H1 (cell line): ENCODE results near the gene SEMA4D. TPM values are rescaled to one million over a fixed set of nuclear protein-coding genes. Genes with fewer than 3 reads are reported as not detected.

Experiments used
- CTCF ChIA-PET: fragments of 300-600 bp; sonication (Branson Sonifier 250); formaldehyde crosslinking; loops from one replicate; lab custom pipeline; 2021; ENCODE audit not compliant: partially characterized antibody; lab: Charles Lee
- POLR2A ChIA-PET: fragments of 300-600 bp; sonication (Branson Sonifier 250); formaldehyde crosslinking; loops from one replicate; lab custom pipeline; 2021; ENCODE audit warnings: inconsistent platforms; ENCODE audit not compliant: partially characterized antibody; lab: Charles Lee
- DNase-seq, 2 experiments: peaks; one replicate each; pipeline versions ENCODE4 v3.0.0 to v3.0.0-alpha.2; 2010 to 2022; ENCODE audit warnings: low spot score in 2 of 2, low read depth in 1 of 2, mixed read lengths in 1 of 2
- FAIRE-seq: peaks from 2 replicates; lab custom pipeline; 2011; peaks lifted over from hg19 to GRCh38; lab: Jason Lieb, UNC
- H2AFZ ChIP-seq: 2 replicates; pipeline ENCODE4 v1.8.1; 2012; ENCODE audit warnings: low read length, inconsistent platforms
- H2AK5ac ChIP-seq: 2 replicates; pipeline ENCODE4 v1.6.1; 2013; ENCODE audit warnings: low read depth, low read length
- H2BK120ac ChIP-seq: replicated peaks from 2 replicates; pipeline ENCODE3; 2013; ENCODE audit warnings: low read depth, low read length, inconsistent platforms
- H2BK12ac ChIP-seq: 2 replicates; pipeline ENCODE4 v1.6.1; 2013; ENCODE audit warnings: low read depth, low read length
- H2BK15ac ChIP-seq: 2 replicates; pipeline ENCODE4 v1.6.1; 2013; ENCODE audit warnings: low read length
- H2BK20ac ChIP-seq: 2 replicates; pipeline ENCODE4 v1.6.1; 2013; ENCODE audit warnings: low read length
- H2BK5ac ChIP-seq: 2 replicates; pipeline ENCODE4 v1.6.1; 2013; ENCODE audit warnings: low read depth, low read length
- H3K14ac ChIP-seq: 2 replicates; pipeline ENCODE4 v1.6.1; 2013; ENCODE audit warnings: inconsistent platforms; ENCODE audit not compliant: insufficient read length
- H3K18ac ChIP-seq: 2 replicates; pipeline ENCODE4 v1.6.1; 2013; ENCODE audit warnings: low read length; ENCODE audit errors: extremely low read depth
- H3K23ac ChIP-seq: 2 replicates; pipeline ENCODE4 v1.6.1; 2013; ENCODE audit warnings: inconsistent platforms; ENCODE audit not compliant: insufficient read length
- H3K23me2 ChIP-seq: 2 replicates; pipeline ENCODE4 v1.6.1; 2013; ENCODE audit warnings: low read depth, low read length
- H3K27ac ChIP-seq: 2 replicates; pipeline ENCODE4 v1.6.1; 2011; ENCODE audit warnings: low read depth, low read length, inconsistent platforms
- H3K27me3 ChIP-seq, 4 experiments: replicated peaks in 1 of 4; 1 replicate in 1 of 4; 2 replicates in 3 of 4; pipeline versions ENCODE4 v1.6.1 to v1.8.1; 2011 to 2013; ENCODE audit warnings: low read length in 3 of 4, mild to moderate bottlenecking in 3 of 4, inconsistent platforms in 2 of 4, mixed read lengths in 2 of 4, moderate library complexity in 1 of 4; ENCODE audit not compliant: control insufficient read depth in 3 of 4, insufficient read depth in 3 of 4; ENCODE audit errors: extremely low read depth in 1 of 4
- H3K36me3 ChIP-seq, 4 experiments: 2 replicates each; pipeline versions ENCODE4 v1.6.1 to v1.8.1; 2011 to 2013; ENCODE audit warnings: mild to moderate bottlenecking in 4 of 4, low read length in 3 of 4, moderate library complexity in 2 of 4, control low read depth in 1 of 4, inconsistent platforms in 1 of 4; ENCODE audit not compliant: insufficient read depth in 4 of 4, control insufficient read depth in 2 of 4
- H3K4ac ChIP-seq: replicated peaks from 2 replicates; pipeline ENCODE3; 2013; ENCODE audit warnings: low read length, low read depth, mixed read lengths, inconsistent platforms; ENCODE audit not compliant: insufficient read length
- H3K4me1 ChIP-seq, 4 experiments: replicated peaks in 1 of 4; 1 replicate in 1 of 4; 2 replicates in 3 of 4; pipeline versions ENCODE4 v1.6.1 to v1.8.1; 2011 to 2013; ENCODE audit warnings: low read length in 3 of 4, inconsistent platforms in 2 of 4, mixed read lengths in 1 of 4; ENCODE audit not compliant: insufficient read depth in 4 of 4, control insufficient read depth in 3 of 4
- H3K4me2 ChIP-seq, 2 experiments: 2 replicates each; pipeline versions ENCODE4 v1.6.1 to v1.8.1; 2011 to 2013; ENCODE audit warnings: low read depth in 2 of 2, low read length in 2 of 2, control low read depth in 1 of 2, inconsistent platforms in 1 of 2, mild to moderate bottlenecking in 1 of 2; ENCODE audit not compliant: insufficient read depth in 1 of 2
- H3K4me3 ChIP-seq, 4 experiments: fragments of 200-600, 300-600 bp in 1 of 4; sonication (generic), shearing (Covaris generic), sonication (Bioruptor Twin) in 1 of 4; 2 replicates each; pipeline versions ENCODE4 v1.5.1 to v1.8.1; 2011 to 2016; ENCODE audit warnings: low read length in 4 of 4, low read depth in 3 of 4, control low read depth in 2 of 4, inconsistent platforms in 2 of 4, mild to moderate bottlenecking in 2 of 4, mixed read lengths in 1 of 4, moderate library complexity in 1 of 4; ENCODE audit not compliant: insufficient read depth in 2 of 4; ENCODE audit errors: extremely low read depth in 1 of 4
- H3K56ac ChIP-seq: replicated peaks from 2 replicates; pipeline ENCODE3; 2013; ENCODE audit warnings: low read depth, mild to moderate bottlenecking, mixed read lengths, low read length, inconsistent platforms; ENCODE audit not compliant: insufficient read length
- H3K79me1 ChIP-seq: 2 replicates; pipeline ENCODE4 v1.6.1; 2013; ENCODE audit warnings: low read depth, low read length, control low read depth
- H3K79me2 ChIP-seq, 2 experiments: 2 replicates each; pipeline versions ENCODE4 v1.6.1 to v1.8.1; 2012 to 2013; ENCODE audit warnings: low read length in 2 of 2, mild to moderate bottlenecking in 2 of 2, inconsistent platforms in 1 of 2; ENCODE audit not compliant: insufficient read depth in 2 of 2, control insufficient read depth in 1 of 2
- H3K9ac ChIP-seq, 4 experiments: replicated peaks in 1 of 4; 1 replicate in 1 of 4; 2 replicates in 3 of 4; pipeline versions ENCODE4 v1.6.1 to v1.8.1; 2011 to 2013; ENCODE audit warnings: low read depth in 3 of 4, low read length in 3 of 4, control low read depth in 2 of 4, mild to moderate bottlenecking in 2 of 4, moderate library complexity in 2 of 4, inconsistent platforms in 1 of 4; ENCODE audit errors: extremely low read depth in 1 of 4
- H3K9me3 ChIP-seq, 2 experiments: 2 replicates each; pipeline versions ENCODE4 v1.6.1 to v1.8.1; 2012 to 2013; ENCODE audit warnings: mild to moderate bottlenecking in 2 of 2, moderate library complexity in 2 of 2, control low read depth in 1 of 2, inconsistent platforms in 1 of 2, low read depth in 1 of 2, low read length in 1 of 2, mixed read lengths in 1 of 2; ENCODE audit not compliant: insufficient read depth in 2 of 2
- H4K20me1 ChIP-seq, 2 experiments: replicated peaks in 1 of 2; 2 replicates each; pipeline versions ENCODE3 to v1.8.1; 2011 to 2013; ENCODE audit warnings: inconsistent platforms in 2 of 2, low read length in 2 of 2, mild to moderate bottlenecking in 1 of 2; ENCODE audit not compliant: insufficient read depth in 2 of 2, control insufficient read depth in 1 of 2
- H4K5ac ChIP-seq: 2 replicates; pipeline ENCODE4 v1.6.1; 2013; ENCODE audit warnings: low read length, low read depth, mixed read lengths, inconsistent platforms; ENCODE audit not compliant: insufficient read length
- H4K8ac ChIP-seq: 2 replicates; pipeline ENCODE4 v1.8.0; 2013; ENCODE audit warnings: mild to moderate bottlenecking, moderate library complexity, low read length, inconsistent platforms; ENCODE audit not compliant: insufficient read depth; ENCODE audit errors: extremely low read depth
- H4K91ac ChIP-seq: replicated peaks from 2 replicates; pipeline ENCODE3; 2013; ENCODE audit warnings: low read length, mixed read lengths, inconsistent platforms; ENCODE audit not compliant: insufficient read length
- EZH2 ChIP-seq: fragments of 200-600 bp; sonication (generic); IDR thresholded peaks from 2 replicates; pipeline ENCODE4 v1.7.1; 2012; ENCODE audit warnings: low read depth, mild to moderate bottlenecking, moderate library complexity, low read length, inconsistent platforms; ENCODE audit not compliant: severe bottlenecking
- WGBS, 2 experiments: shearing (Covaris generic) in 1 of 2; methylation state at CpG; one replicate each; pipeline versions ENCODE4 v1.1.6 to v1.1.7; 2013 to 2015; ENCODE audit warnings: low lambda C conversion rate in 2 of 2, mixed read lengths in 2 of 2, inconsistent platforms in 1 of 2, low coverage in 1 of 2, missing lambda C conversion rate in 1 of 2; ENCODE audit not compliant: insufficient replicate concordance in 2 of 2, insufficient coverage in 1 of 2, insufficient read length in 1 of 2; ENCODE audit errors: extremely low coverage in 1 of 2, missing lambda C conversion rate in 1 of 2; 5-methylcytosine and 5-hydroxymethylcytosine counted together
- polyA plus RNA-seq, 7 experiments: library from polyadenylated mRNA; depleted of rRNA in 3 of 7; stranded (reverse) in 5 of 7; unstranded in 2 of 7; fragments of >200 nt in 5 of 7; fragments of 200-250 nt in 2 of 7; gene quantifications; 1 replicate in 5 of 7; 2 replicates in 1 of 7; 4 replicates in 1 of 7; pipeline versions ENCODE4 v1.2.1 to v1.2.3, GENCODE V29; 2011 to 2013; ENCODE audit warnings: missing spikeins in 2 of 7, mixed read lengths in 2 of 7
- total RNA-seq: library from RNA; stranded (reverse); fragmentation: NEBNext Ultra II Directional; extraction: Animal tissue kit (Norgen Biotek cat#: 25700); gene quantifications from 2 replicates; pipeline ENCODE4 v1.2.1, GENCODE V29; 2021

Gene SEMA4D
- total and polyA plus RNA-seq, 2 of the 8 experiments (the other 6 are each of a cell fraction or from before 2014, with no cell fraction given) = 21.0 to 70.4 TPM

DNA sequence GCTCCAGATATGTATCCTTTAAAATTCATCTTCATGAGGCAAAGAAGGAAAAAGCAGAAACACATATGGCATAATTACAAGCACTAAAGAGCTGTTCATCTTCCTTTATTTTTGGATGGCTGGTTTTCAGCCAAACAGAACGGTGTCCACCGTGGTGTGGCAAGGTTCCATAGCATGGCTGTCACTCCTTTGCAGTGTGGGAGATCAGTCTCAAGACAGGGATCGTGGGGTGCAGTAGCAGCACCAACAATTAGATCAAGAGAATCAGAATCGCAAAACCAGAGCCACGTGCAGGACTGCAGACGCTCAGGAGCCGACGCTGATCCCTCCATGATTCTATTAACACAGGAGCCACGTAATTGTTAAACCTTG is 79.5 kb downstream of the SEMA4D start:
- Histone ChIP-seq H3K79me2 (peaks cover 0 to 31% of the 10 kb centered on the region in 2 experiments; a peak in 2 of 4 replicates), H3K18ac (no peak overlapping the region)
- no peak for TF ChIP-seq EZH2

More for the DNA sequence above, 79.5 kb downstream of the SEMA4D start:
- no peak overlapping the region for H4K8ac ChIP-seq
- WGBS, 2 experiments = 96% methylated on average over 9 of the region's 9 CpGs; no CpG with 5 or more reads in 1 of the 2 experiments
- H2BK120ac ChIP-seq = no peak overlapping the region
- no peak overlapping the region for H3K27ac ChIP-seq
- H3K9ac ChIP-seq = no peak overlapping the region
- H2BK20ac ChIP-seq = no peak overlapping the region
- CTCF ChIA-PET = interaction anchor here (0.8 to 2.2 kb wide), 5 partner anchors 11 to 175 kb away, joined by 3 to 11 read pairs (median 5); no protein-coding TSS in a partner anchor
- H3K23me2 ChIP-seq = peaks cover 3% of the 10 kb centered on the region
- H3K27me3 ChIP-seq = no peaks in the 10 kb centered on the region; a peak in 1 of 7 replicates
- POLR2A ChIA-PET = no interaction called here
- H3K4me3 ChIP-seq = no peak overlapping the region
- peaks cover under 1 to 8% (median 4%) of the 10 kb centered on the region in 4 experiments for H3K4me1 ChIP-seq
- H4K20me1 ChIP-seq = peaks cover 2 to 13% of the 10 kb centered on the region in 2 experiments
- no peak overlapping the region for H2BK15ac ChIP-seq
- no peak overlapping the region for H4K91ac ChIP-seq
- peaks cover 0 to 3% (median 0%) of the 10 kb centered on the region in 4 experiments; a peak in 1 of 8 replicates for H3K36me3 ChIP-seq
- H2AK5ac ChIP-seq = no peak overlapping the region
- no peak overlapping the region for H3K23ac ChIP-seq
- peaks cover 0 to 3% of the 10 kb centered on the region in 2 experiments; a peak in 1 of 4 replicates for H3K9me3 ChIP-seq
- H3K14ac ChIP-seq = no peak overlapping the region
- FAIRE-seq (no peak), DNase-seq (no peak)
- H2BK5ac ChIP-seq = no peak overlapping the region
- no peak overlapping the region for H3K56ac ChIP-seq
- H2AFZ ChIP-seq = no peak overlapping the region
- peaks cover 9% of the 10 kb centered on the region; the same call in 1 of the 2 replicates for H3K79me1 ChIP-seq
- H3K4me2 ChIP-seq = no peak overlapping the region
- no peak overlapping the region for H4K5ac ChIP-seq
- no peak overlapping the region for H3K4ac ChIP-seq
- no peak overlapping the region for H2BK12ac ChIP-seq
